HepG2 (cell line): Measurements from ENCODE around the gene FREM3. TPM values are rescaled to one million over a fixed set of nuclear protein-coding genes. Genes with fewer than 3 reads are reported as not detected.

Source experiments
- ATAC-seq: fragments of 200-7000 bp; cut with Tn5 transposase; 3 replicates; pipeline ENCODE4 v1.9.1; 2020; ENCODE audit warnings: mild to moderate bottlenecking, moderate library complexity
- BruUV-seq: library from RNA; stranded (reverse); fragments of 400-500 nt; replicated peaks from 2 replicates; lab custom pipeline; 2021; lab: Mats Ljungman, UMichigan
- CTCF ChIA-PET: fragments of 300-600 bp; formaldehyde crosslinking; extraction: SDS; loops from one replicate; lab custom pipeline; 2021; ENCODE audit warnings: low total read pairs, inconsistent platforms, low intra/inter-chr PET ratio; lab: Yijun Ruan, JAX
- POLR2A ChIA-PET: fragments of 350-600 bp; sonication (Branson Sonifier 250); formaldehyde crosslinking; loops from one replicate; lab custom pipeline; 2020; ENCODE audit warnings: antibody characterized with exemption, inconsistent platforms; lab: Yijun Ruan, JAX
- DNase-seq: peaks from one replicate; pipeline ENCODE4 v3.0.0-alpha.2; 2015; ENCODE audit warnings: low spot score
- FAIRE-seq: peaks from 3 replicates; lab custom pipeline; 2011; peaks lifted over from hg19 to GRCh38; lab: Jason Lieb, UNC
- H2AFZ ChIP-seq: one replicate; pipeline ENCODE4 v1.6.1; 2011; ENCODE audit warnings: low read length, inconsistent platforms
- H3K27ac ChIP-seq: fragments of 300-600 bp; 3 replicates; pipeline ENCODE4 v1.8.0; 2011; ENCODE audit warnings: mixed run types, mild to moderate bottlenecking, mixed read lengths, low read length, inconsistent platforms; ENCODE audit not compliant: insufficient read depth; ENCODE audit errors: extremely low read length
- H3K27me3 ChIP-seq, 2 experiments: fragments of 200-600 bp in 1 of 2; 2 replicates in 1 of 2; 3 replicates in 1 of 2; pipeline versions ENCODE4 v1.6.0 to v1.8.0; 2011; ENCODE audit warnings: low read length in 2 of 2, mild to moderate bottlenecking in 2 of 2, moderate library complexity in 2 of 2, inconsistent platforms in 1 of 2; ENCODE audit not compliant: insufficient read depth in 2 of 2, control insufficient read depth in 1 of 2
- H3K36me3 ChIP-seq, 2 experiments: fragments of 200-600 bp in 1 of 2; replicated peaks in 1 of 2; 2 replicates in 1 of 2; 3 replicates in 1 of 2; pipeline versions ENCODE4 v1.5.1 to v1.8.0; 2011; ENCODE audit warnings: low read length in 2 of 2, inconsistent platforms in 1 of 2; ENCODE audit not compliant: insufficient read depth in 2 of 2, control insufficient read depth in 1 of 2
- H3K4me1 ChIP-seq: 2 replicates; pipeline ENCODE4 v1.5.1; 2012; ENCODE audit warnings: low read length, inconsistent platforms; ENCODE audit not compliant: insufficient read depth
- H3K4me2 ChIP-seq: 2 replicates; pipeline ENCODE4 v1.6.0; 2011; ENCODE audit warnings: low read depth, low read length, inconsistent platforms
- H3K4me3 ChIP-seq, 3 experiments: fragments of 200-600 bp in 1 of 3; sonication (generic), shearing (Covaris generic) in 1 of 3; replicated peaks in 1 of 3; 2 replicates each; pipeline ENCODE4 v1.5.1; 2011 to 2016; ENCODE audit warnings: low read length in 3 of 3, inconsistent platforms in 2 of 3, low read depth in 2 of 3, mild to moderate bottlenecking in 2 of 3, control low read depth in 1 of 3, mixed read lengths in 1 of 3; ENCODE audit not compliant: insufficient read depth in 1 of 3
- H3K79me2 ChIP-seq: one replicate; pipeline ENCODE4 v1.6.1; 2011; ENCODE audit warnings: low read length, inconsistent platforms; ENCODE audit not compliant: insufficient read depth
- H3K9ac ChIP-seq: 2 replicates; pipeline ENCODE4 v1.6.0; 2011; ENCODE audit warnings: mild to moderate bottlenecking, low read depth, low read length, inconsistent platforms; ENCODE audit not compliant: insufficient read depth
- H3K9me3 ChIP-seq: 2 replicates; pipeline ENCODE4 v1.5.1; 2012; ENCODE audit warnings: mild to moderate bottlenecking, low read length
- H4K20me1 ChIP-seq: 2 replicates; pipeline ENCODE4 v1.6.0; 2011; ENCODE audit warnings: inconsistent platforms, mild to moderate bottlenecking, low read length, moderate library complexity; ENCODE audit not compliant: insufficient read depth
- ARNTL ChIP-seq: sonication (generic); formaldehyde crosslinking; IDR thresholded peaks from 2 replicates; pipeline ENCODE4 v1.4.0; 2020; ENCODE audit warnings: mild to moderate bottlenecking, missing genetic modification reagents
- ASH2L ChIP-seq: fragments of 300-600, 200-600 bp; sonication (generic); IDR thresholded peaks from 2 replicates; pipeline ENCODE4 v1.7.0; 2017; ENCODE audit warnings: low read depth, mild to moderate bottlenecking, moderate library complexity, mixed read lengths, low read length; ENCODE audit not compliant: insufficient read length
- CSRNP2 ChIP-seq: sonication (generic); formaldehyde crosslinking; conservative IDR thresholded peaks from 2 replicates; pipeline ENCODE4 v1.8.0; 2022; ENCODE audit warnings: low read depth, missing genetic modification reagents
- DPF2 ChIP-seq: sonication (generic); formaldehyde crosslinking; IDR thresholded peaks from 2 replicates; pipeline ENCODE4 v1.4.0; 2020; ENCODE audit warnings: mild to moderate bottlenecking, low read depth, missing genetic modification reagents, borderline replicate concordance
- IRF1 ChIP-seq: sonication (generic); formaldehyde crosslinking; IDR thresholded peaks from 2 replicates; pipeline ENCODE4 v1.4.0; 2020; ENCODE audit warnings: low read depth, mild to moderate bottlenecking, missing genetic modification reagents
- PCBP1 ChIP-seq: fragments of 200-400 bp; formaldehyde crosslinking; IDR thresholded peaks from 2 replicates; pipeline ENCODE4 v1.6.1; 2017; ENCODE audit warnings: mild to moderate bottlenecking, low read depth, low read length, borderline replicate concordance
- SRSF4 ChIP-seq: fragments of 200-400 bp; formaldehyde crosslinking; IDR thresholded peaks from one replicate; pipeline ENCODE4 v1.6.1; 2018; ENCODE audit warnings: mild to moderate bottlenecking, low read depth, low read length, moderate library complexity; ENCODE audit not compliant: poor library complexity, severe bottlenecking
- TFDP2 ChIP-seq: sonication (generic); formaldehyde crosslinking; IDR thresholded peaks from 2 replicates; pipeline ENCODE4 v1.4.0; 2020; ENCODE audit warnings: missing genetic modification reagents
- ZBTB20 ChIP-seq: sonication (generic); formaldehyde crosslinking; IDR thresholded peaks from 2 replicates; pipeline ENCODE4 v1.8.1; 2023; ENCODE audit warnings: missing genetic modification reagents, low read depth, mild to moderate bottlenecking, borderline replicate concordance
- ZNF230 ChIP-seq: sonication (generic); formaldehyde crosslinking; IDR thresholded peaks from 2 replicates; pipeline ENCODE4 v1.4.0; 2020; ENCODE audit warnings: mild to moderate bottlenecking, missing genetic modification reagents
- ZNF354B ChIP-seq: sonication (generic); formaldehyde crosslinking; IDR thresholded peaks from 2 replicates; pipeline ENCODE4 v1.8.0; 2022; ENCODE audit warnings: mild to moderate bottlenecking, missing genetic modification reagents
- ZUFSP ChIP-seq: sonication (generic); formaldehyde crosslinking; IDR thresholded peaks from 2 replicates; pipeline ENCODE4 v1.9.0; 2021; ENCODE audit warnings: missing genetic modification reagents, mild to moderate bottlenecking, borderline replicate concordance
- WGBS: methylation state at CpG from one replicate; pipeline ENCODE4 v1.1.6; 2017; ENCODE audit warnings: low lambda C conversion rate; 5-methylcytosine and 5-hydroxymethylcytosine counted together
- in situ Hi-C: cut with HindIII; loops from 2 replicates; pipeline ENCODE4 v1.10.0; 2017; ENCODE audit warnings: low pct_unique_long_range_greater_than_20kb; ENCODE audit not compliant: extremely low pct_ligation_motif_present
- intact Hi-C: fragments of 100-400 bp; cut with micrococcal nuclease; formaldehyde crosslinking; loops from one replicate; pipeline ENCODE4 v1.10.0; 2022; ENCODE audit not compliant: unreplicated experiment
- polyA plus RNA-seq, 8 experiments: library from polyadenylated mRNA; depleted of rRNA in 3 of 8; stranded (reverse) in 7 of 8; unstranded in 1 of 8; fragments of >200 nt; fragmentation: Illumina TruSeq in 4 of 8; extraction: Trizol in 4 of 8; gene quantifications; 2 replicates each; pipeline versions ENCODE4 v1.2.1 to v1.2.3, GENCODE V29; 2011 to 2016; ENCODE audit warnings: low read depth in 4 of 8, missing spikeins in 1 of 8, mixed read lengths in 1 of 8; ENCODE audit not compliant: insufficient read depth in 1 of 8
- total RNA-seq, 5 experiments: library from RNA; depleted of rRNA; stranded (reverse); fragments of >200 nt; fragmentation: Illumina TruSeq; extraction: Trizol; gene quantifications; 2 replicates each; pipeline ENCODE4 v1.2.3, GENCODE V29; 2016; ENCODE audit warnings: low read depth in 1 of 5
- TF ChIP-seq, protein P1 (sequence below): sonication (generic); formaldehyde crosslinking; IDR thresholded peaks from 2 replicates; pipeline ENCODE4 v1.8.0; 2022; ENCODE audit warnings: missing genetic modification reagents, mild to moderate bottlenecking, moderate library complexity, borderline replicate concordance
- TF ChIP-seq, protein P2 (sequence below): sonication (generic); formaldehyde crosslinking; IDR thresholded peaks from 2 replicates; pipeline ENCODE4 v1.5.0; 2020; ENCODE audit warnings: missing genetic modification reagents
- TF ChIP-seq, protein P3 (sequence below): sonication (generic); formaldehyde crosslinking; IDR thresholded peaks from 2 replicates; pipeline ENCODE4 v1.4.0; 2020; ENCODE audit warnings: missing genetic modification reagents

The FREM3 gene
- total and polyA plus RNA-seq, 2 of the 13 experiments (the other 11 are each of a cell fraction or from before 2014, with no cell fraction given): not detected

GRCh38 chr4:143658336-143658735 is 42.1 kb downstream of the FREM3 start:
- Histone ChIP-seq H3K9me3 (no peaks in the 10 kb centered on the region), H3K4me3 (no peak overlapping the region), H3K27ac (no peak overlapping the region), H3K4me1 (no peaks in the 10 kb centered on the region), H3K9ac (no peak overlapping the region), H3K79me2 (no peaks in the 10 kb centered on the region), H3K36me3 (no peaks in the 10 kb centered on the region), H2AFZ (no peak overlapping the region), H4K20me1 (no peaks in the 10 kb centered on the region), H3K4me2 (no peak overlapping the region), H3K27me3 (no peaks in the 10 kb centered on the region)
- CTCF ChIA-PET: no interaction called here
- POLR2A ChIA-PET: no interaction called here
- 2% methylated on average over 4 of the region's 4 CpGs for WGBS
- no peak for ATAC-seq
- in situ Hi-C loops (no loop called here), intact Hi-C loops (no loop called here)
- no peak for FAIRE-seq
- no TSS peak for BruUV-seq
- no peak for DNase-seq
- TF ChIP-seq CSRNP2 (no peak), TFDP2 (CRISPR knock-in tag) (no peak), SRSF4 (no peak), ASH2L (no peak), ZUFSP (CRISPR knock-in tag) (no peak), ZNF354B (CRISPR knock-in tag) (no peak), ARNTL (CRISPR knock-in tag) (no peak), ZBTB20 (no peak), IRF1 (no peak), PCBP1 (no peak), ZNF230 (CRISPR knock-in tag) (no peak), DPF2 (no peak)
- TF ChIP-seq, protein P1, sequence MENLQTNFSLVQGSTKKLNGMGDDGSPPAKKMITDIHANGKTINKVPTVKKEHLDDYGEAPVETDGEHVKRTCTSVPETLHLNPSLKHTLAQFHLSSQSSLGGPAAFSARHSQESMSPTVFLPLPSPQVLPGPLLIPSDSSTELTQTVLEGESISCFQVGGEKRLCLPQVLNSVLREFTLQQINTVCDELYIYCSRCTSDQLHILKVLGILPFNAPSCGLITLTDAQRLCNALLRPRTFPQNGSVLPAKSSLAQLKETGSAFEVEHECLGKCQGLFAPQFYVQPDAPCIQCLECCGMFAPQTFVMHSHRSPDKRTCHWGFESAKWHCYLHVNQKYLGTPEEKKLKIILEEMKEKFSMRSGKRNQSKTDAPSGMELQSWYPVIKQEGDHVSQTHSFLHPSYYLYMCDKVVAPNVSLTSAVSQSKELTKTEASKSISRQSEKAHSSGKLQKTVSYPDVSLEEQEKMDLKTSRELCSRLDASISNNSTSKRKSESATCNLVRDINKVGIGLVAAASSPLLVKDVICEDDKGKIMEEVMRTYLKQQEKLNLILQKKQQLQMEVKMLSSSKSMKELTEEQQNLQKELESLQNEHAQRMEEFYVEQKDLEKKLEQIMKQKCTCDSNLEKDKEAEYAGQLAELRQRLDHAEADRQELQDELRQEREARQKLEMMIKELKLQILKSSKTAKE: no peak
- TF ChIP-seq, protein P2, sequence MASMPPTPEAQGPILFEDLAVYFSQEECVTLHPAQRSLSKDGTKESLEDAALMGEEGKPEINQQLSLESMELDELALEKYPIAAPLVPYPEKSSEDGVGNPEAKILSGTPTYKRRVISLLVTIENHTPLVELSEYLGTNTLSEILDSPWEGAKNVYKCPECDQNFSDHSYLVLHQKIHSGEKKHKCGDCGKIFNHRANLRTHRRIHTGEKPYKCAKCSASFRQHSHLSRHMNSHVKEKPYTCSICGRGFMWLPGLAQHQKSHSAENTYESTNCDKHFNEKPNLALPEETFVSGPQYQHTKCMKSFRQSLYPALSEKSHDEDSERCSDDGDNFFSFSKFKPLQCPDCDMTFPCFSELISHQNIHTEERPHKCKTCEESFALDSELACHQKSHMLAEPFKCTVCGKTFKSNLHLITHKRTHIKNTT (CRISPR knock-in tag): no peak
- TF ChIP-seq, protein P3, sequence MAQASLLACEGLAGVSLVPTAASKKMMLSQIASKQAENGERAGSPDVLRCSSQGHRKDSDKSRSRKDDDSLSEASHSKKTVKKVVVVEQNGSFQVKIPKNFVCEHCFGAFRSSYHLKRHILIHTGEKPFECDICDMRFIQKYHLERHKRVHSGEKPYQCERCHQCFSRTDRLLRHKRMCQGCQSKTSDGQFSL (CRISPR knock-in tag): no peak
